NCI-H524 (cell line): ENCODE data around the gene BTBD7.
"Not testable (repeated sequence)": the region's sequence is repeated elsewhere in the genome, so short reads cannot be mapped to it uniquely, and the experiment has no call there.

Experiments used
- DNase-seq, 2 experiments: peaks; one replicate each; lab custom pipeline; 2025; lab: John Stamatoyannopoulos, UW

BTBD7 gene

GRCh38 chr14:93332853-93333630, at the start of gene BTBD7:
Gene BTBD7 (minus strand): TSS chr14:93333036. CDS start chr14:93296051, 36,985 bp downstream.
- peak; percentile 94 to 99 for DNase-seq

GRCh38 chr14:93381644-93382043, 48.8 kb upstream of the BTBD7 start:
- DNase-seq, result no peak

- DNase-seq, result no peak
Observed at GRCh38 chr14:93379831-93380230, 47.0 kb upstream of the BTBD7 start.

- no peak for DNase-seq
Observed at GRCh38 chr14:93375673-93376156, 42.9 kb upstream of the BTBD7 start.

GRCh38 chr14:93369713-93370266, 37.0 kb upstream of the BTBD7 start:
- no peak for DNase-seq

GRCh38 chr14:93368996-93369712, 36.3 kb upstream of the BTBD7 start:
- DNase-seq, result no peak

- DNase-seq, result not testable (repeated sequence)
Observed at GRCh38 chr14:93354873-93355272, 22.0 kb upstream of the BTBD7 start.

GRCh38 chr14:93348292-93348691, 15.5 kb upstream of the BTBD7 start:
- DNase-seq, result no peak

GRCh38 chr14:93347850-93348249, 15.0 kb upstream of the BTBD7 start:
- DNase-seq, result no peak

GRCh38 chr14:93346926-93347721, 14.3 kb upstream of the BTBD7 start, which contains the start of gene COX8C:
Gene COX8C (plus strand): TSS chr14:93347182. CDS start chr14:93347269, 87 bp downstream.
- no peak for DNase-seq

GRCh38 chr14:93343797-93344196, 11.0 kb upstream of the BTBD7 start:
- DNase-seq, result no peak

- no peak for DNase-seq
Observed at GRCh38 chr14:93343266-93343665, 10.4 kb upstream of the BTBD7 start.

- DNase-seq, result no peak
Observed at GRCh38 chr14:93337884-93338283, 5.0 kb upstream of the BTBD7 start.

GRCh38 chr14:93337143-93337753, 4.4 kb upstream of the BTBD7 start:
- DNase-seq, result no peak

GRCh38 chr14:93333631-93334103, 831 bp upstream of the BTBD7 start:
- peak; percentile 48 to 51 for DNase-seq

GRCh38 chr14:93332397-93332852, 411 bp downstream of the BTBD7 start:
- peak; percentile 25 to 66 for DNase-seq

GRCh38 chr14:93331728-93332396, 974 bp downstream of the BTBD7 start:
- DNase-seq, result peak in 1 of 2 experiments; percentile 46

- no peak for DNase-seq
Observed at GRCh38 chr14:93331002-93331727, 1.7 kb downstream of the BTBD7 start.

- no peak for DNase-seq
Observed at GRCh38 chr14:93330609-93331000, 2.2 kb downstream of the BTBD7 start.
